SHP77 (cell line): ENCODE results near the gene DAPK1.

Experiments used
- DNase-seq, 2 experiments: peaks; one replicate each; lab custom pipeline; 2025; lab: John Stamatoyannopoulos, UW

Gene DAPK1

DNA sequence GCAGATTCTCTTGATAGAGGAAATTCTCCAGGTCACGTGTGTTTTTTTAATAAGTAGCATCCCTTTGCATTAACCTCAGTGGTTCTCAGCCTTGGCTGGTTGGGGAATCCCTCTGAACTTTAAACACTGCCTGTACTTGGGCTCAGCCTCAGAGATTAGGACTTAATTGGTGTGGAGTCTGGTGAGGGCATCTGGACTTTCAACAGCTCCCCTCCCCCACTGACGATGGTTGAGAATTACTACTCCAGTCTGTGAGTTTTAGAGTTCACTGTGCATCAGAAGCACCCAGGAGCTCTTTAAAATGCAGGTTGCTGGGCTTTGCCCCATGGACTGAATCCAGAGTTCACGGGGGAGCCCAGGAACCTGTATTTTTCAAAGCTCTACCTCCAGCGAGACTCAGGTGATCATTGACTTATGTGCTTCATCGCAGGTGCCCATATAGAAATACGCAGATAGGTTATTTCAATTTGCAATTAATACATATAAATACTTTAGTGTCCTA, 71.4 kb downstream of the DAPK1 start:
- DNase-seq = no peak

DNA sequence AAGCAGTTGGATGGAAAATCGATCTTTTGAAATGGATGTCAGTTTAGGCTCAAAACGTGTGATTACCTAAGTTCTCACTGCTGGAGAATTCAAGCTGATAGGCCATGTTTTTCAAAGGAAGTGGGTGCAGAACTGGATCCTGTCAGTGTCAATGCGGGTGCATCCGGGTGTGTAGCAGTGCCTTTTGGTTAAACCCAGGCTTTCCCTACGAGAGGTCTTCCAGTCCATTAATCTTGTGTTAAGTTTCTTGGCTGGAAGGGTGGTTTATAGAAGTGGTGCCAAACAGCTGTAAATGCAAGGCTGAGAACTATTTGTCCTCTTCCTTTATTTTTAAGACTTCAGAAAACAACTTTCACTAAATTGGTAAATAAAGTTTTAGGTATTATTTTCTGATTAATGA, 71.9 kb downstream of the DAPK1 start:
- no peak for DNase-seq

DNA sequence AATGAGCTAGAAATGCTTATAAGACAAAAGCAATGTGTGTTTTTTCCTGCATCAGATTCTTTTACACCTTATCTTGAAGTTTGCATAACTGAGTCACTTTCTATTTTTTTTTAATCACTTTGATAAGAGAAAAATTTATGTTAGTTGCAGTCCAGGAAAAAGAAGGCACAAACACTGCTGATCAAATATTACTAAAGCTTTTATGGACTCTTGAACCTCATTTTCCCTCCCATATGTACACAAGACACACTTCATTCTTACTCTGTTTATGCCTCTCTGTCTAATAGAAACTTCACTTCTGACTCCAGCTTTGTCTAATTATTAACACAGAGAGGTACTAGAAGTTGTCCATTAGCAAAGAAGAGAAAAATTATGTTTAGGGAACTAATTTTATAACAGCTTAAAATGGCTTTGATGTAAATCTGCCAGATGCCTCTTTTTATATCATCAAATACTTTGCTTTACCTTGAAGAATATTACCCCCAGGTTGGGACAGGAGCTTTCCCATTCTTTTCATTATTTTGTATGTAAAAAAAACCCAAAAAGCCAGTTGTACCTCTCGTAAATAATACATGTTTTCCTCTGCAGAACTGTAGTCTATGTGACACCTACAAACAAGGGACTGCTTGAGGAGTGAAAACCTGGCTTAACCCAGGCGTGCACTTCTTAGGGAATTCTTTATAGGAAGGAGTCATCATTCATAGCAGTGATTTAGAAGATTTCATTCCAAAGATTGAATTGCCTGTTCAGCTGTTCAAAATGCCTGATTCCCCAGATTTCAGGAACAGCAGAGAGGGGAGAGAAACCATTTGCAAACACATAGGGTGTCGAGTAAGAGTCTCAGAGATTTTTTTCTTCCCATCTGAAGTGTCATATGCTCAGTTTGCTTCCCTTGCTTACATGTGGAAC, 72.6 kb downstream of the DAPK1 start:
- DNase-seq = no peak

DNA sequence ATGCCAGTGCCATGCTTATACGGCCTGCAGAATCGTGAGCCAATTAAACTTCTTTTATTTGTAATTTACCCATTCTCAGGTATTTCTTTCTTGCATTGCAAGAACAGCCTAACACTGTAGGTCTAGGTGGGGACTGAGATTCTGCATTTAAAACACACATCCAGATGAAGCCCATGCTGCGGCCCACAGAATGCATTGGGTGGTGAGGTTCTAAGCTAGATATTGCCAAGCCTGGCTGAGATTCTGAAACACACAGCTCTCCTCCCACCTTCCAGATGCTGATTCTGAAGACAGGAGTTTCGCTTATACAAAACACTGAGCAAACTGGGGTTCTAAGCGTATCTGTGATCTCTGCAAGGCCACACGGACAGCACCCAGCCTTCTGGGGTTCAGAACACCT, 75.1 kb downstream of the DAPK1 start:
- DNase-seq = no peak

DNA sequence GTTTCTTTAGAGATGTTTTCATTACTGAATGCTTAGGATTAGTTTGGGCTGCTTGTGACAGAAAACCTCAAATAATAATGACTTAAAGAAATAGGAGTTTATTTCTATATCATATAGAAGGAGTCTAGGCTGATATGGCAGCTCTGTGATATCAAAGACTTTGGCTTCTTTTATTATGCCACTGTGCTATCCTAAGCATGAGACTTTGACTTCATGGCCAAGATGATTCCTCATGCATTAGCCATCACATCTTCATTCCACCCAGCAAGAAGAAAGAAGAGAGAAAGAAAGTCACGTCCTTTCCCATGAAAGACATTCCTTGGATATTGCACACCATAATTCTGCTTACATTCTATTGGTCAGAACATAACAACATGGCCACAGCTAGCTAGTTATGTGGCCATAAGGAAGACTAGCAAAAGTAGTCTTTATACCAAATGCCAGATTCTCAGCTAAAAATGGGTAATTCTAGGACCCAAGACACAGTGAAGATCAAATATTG, 76.2 kb downstream of the DAPK1 start:
- no peak for DNase-seq

DNA sequence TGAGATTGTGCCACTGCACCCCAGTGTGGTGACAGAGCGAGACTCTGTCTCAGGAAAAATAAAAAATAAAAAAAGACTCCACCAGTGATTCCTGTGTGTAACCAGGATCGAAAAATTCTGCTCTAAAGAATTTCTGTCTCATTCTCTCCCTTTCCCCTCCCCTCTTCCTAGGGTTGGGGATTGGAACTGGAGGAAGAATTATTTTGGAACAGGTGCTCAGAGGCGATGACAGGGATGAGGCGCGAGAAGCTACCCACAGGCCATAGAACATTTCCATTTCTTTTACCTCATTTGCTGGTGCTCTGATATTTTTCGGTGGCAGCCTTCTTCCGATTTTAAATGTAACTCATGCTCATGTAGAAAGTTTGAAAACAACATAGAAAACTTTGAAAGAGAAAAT, 80.1 kb downstream of the DAPK1 start:
- no peak for DNase-seq

DNA sequence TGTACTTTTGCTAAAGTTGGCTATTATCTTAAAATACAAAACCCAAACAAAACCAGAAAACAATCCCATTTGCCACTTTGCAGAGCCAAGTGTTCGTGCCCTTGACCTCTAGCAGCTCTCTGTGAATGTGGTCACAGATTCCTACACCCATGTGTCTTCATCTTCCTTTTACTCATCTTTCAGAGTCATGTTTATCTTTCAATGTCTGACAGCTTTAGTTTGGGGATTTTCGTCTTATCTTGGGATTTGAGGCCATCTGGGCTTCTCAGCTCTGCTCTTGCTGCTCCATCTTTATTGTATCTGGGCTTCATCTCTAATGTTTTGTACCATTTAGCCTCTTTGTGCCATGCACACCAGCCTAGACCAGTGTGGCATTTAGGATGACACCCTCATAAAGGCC, 81.0 kb downstream of the DAPK1 start:
- no peak for DNase-seq

DNA sequence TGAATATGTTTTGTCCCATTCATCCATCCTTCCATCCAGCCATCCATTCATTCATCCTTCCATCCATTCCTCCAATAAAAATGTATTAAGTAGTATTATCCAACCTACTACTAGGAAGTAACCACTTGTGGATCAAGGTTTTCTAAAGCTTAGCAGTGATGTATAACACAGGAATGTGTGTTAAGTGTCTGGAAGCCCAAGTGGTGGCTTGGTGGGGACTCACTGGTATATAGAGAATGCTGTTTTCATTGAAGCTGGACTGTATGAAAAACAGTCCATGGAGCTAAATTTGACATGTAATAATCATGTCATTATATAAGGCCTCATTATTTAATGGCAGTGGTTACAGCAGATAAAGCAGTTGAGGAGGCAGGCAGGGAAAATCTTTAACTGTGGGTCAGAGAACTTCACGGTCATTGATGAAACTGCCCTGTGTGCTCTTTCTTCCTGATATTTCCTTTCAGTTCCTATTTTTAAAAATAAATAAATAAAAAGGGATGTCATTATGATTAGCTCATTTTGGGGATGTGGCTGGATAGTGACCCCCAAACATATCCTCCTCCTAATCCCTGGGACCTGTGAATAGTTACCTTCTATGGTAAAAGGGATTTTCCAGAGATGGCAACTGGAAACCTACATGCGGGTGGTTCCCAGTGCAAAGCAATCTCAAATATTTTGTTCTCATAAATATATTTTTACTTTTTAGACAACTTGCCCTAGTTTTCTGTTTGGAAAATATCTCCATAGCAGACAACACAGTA, 82.3 kb downstream of the DAPK1 start:
- DNase-seq = no peak

DNA sequence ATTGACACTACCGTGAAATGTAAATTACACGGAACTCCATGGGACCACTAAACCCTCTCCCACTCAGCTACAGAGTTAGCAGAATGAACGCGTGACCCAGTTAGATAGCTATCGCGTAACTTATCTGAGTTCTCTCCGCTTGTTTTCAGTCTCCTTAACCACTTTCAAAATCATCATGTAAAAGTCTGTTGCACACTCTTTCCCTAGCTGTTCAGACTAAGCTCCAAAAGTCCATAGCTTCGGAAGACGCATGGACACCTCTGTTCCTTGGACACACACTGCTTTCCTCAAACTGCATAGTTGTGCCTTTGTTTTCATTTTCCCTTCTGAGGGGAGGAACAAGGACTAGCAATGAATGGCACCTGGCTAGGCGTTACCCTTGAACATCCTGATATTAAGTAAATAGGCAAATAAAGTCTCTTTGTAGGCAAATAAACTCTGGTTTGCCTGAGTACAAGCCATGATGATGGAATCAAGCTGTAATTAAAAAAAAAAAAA, 83.3 kb downstream of the DAPK1 start:
- no peak for DNase-seq

DNA sequence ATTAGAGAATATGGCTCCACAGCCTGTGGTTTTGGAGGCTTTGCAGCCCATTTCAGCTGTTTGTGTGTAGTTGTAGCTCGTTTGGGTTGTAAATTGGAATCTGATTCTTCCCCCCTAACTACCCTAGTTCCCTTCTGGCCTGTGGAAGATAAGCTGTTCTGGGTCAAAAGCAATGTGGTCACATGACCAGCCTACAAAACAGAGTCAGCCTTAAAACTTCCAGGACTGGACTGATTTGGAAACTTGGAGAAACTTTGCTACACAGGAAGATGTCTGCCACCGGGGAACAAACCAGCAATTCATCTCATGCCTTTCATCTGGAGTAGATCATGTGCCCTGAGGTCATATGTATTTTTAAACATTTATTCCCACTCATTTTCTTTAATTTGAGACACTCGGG, 83.8 kb downstream of the DAPK1 start:
- DNase-seq = no peak

DNA sequence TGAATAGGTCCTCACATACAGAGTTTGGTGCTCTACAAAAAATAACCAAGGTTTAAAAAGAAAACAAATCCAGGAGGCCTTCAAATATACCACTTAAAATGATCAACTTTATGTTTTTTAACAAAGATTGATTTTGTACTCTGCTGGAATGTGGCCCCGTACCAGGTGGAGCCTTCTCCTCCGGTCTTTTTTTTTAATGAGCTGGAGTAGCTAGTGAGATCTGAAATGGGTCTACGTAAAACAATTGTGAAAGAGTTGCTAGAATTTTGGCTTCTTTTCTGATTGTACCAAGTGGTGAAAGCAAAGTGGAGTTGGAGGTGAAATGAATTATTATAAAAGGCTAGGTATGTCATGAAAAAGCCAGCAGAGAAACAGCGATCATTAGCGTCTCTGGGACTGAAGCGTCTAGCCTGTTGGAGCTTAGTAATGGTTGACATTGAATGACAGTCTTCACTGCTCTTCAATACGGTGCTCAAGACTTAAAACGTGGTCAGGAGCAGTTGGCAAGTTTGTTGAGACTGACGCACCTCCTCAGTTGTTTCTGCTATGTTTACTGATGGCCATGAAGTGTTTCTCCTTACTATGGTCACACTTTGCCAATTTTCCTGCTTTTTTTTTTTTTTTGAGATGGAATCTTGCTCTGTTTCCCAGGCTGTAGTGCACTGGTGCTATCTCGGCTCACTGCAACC, 84.4 kb downstream of the DAPK1 start:
- no peak for DNase-seq

DNA sequence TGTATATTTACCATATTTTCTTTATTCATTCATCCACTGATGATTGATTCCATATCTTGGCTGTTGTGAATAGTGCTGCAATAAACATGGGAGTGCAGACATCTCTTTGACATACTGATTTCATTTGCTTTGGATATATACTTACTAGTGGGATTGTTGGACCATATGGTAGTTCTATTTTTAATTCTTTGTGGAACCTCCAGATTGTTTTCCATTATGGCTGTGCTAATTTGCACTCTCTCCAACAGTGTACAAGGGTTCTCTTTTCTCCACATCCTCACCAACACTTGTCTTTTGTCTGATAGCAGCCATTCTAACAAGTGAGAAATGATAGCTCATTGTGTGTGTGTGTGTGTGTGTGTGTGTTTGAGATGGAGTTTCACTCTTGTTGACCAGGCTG, 86.7 kb downstream of the DAPK1 start:
- DNase-seq = no peak

DNA sequence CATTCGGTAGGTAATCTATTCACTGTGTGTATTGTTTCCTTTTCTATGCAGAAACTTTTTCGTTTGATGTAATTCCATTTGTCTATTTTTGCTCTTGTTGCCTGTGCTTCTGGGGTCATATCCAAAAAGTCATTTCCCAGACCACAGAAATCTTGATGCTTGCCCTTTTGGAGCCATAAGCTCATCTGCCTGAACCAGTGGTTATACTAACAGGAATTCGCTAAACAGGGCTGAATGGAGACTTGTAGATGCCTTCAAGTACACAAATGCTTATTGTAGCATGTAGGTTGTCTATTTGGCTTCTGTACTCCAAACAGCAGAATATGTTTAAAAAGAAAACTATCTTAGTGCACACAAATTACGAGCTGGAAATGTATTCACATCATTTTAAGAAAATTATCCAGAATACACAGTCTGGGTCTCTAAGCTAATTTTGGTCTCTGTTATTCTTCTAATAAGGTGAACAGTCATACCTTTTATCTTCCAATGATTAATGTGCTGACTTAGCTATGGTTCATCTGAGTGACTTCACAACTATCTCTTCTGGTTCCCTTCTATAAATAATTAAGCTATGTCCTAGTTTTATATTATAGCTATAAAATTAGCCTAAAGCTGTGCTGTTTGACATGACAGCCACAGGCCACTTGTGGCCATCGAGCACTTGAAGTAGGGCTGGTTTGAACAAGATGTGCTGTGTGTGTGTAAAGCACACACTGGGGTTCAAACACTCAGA, 87.6 kb downstream of the DAPK1 start:
- DNase-seq = no peak

DNA sequence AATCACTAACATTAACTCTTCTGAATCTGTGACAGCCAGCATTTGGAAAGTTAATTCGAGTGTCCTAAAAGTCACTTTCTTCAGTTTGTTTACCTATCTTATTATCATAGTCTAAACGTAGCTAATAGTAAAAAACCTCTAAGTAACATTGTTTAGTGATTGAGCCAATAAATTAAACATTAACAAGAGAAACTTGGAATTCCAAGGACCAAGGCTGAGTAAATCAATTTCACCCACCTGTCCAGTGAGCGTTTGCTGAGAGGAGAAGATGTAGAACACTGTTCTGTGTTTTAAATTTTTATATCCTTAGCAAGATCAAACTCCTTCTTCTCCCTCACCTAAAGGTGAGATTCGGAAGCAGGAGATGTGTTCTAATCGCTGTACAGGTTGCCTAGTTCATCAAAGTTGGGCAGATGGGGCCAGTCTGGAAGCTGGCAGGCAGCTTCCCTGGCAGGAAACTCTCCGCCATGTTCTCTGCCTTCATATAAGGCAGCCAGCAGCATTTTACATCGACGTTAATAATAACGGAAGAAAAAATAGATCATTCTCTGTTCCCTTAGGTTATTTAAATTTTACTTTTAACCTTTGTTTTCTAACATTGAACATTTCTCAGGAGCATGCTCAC, 89.2 kb downstream of the DAPK1 start:
- no peak for DNase-seq

DNA sequence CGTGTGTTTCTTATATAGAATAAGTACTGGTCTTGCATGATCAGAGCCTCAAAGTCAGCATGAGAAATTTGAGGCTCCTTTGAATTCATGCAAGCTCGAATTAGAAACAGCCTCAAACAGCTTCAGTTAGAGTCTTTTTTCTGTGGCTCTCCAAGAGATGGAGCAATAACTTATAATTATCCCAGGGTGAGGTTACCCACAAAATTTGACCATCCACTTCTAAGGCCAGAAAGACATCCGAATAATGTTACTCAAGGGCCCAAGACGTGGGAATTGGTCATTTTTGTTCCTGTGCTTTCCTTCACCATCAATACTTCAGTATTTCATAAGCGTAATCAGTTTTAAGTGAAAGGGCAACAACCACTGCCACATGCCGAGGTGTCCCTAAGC, 89.7 kb downstream of the DAPK1 start:
- no peak for DNase-seq

DNA sequence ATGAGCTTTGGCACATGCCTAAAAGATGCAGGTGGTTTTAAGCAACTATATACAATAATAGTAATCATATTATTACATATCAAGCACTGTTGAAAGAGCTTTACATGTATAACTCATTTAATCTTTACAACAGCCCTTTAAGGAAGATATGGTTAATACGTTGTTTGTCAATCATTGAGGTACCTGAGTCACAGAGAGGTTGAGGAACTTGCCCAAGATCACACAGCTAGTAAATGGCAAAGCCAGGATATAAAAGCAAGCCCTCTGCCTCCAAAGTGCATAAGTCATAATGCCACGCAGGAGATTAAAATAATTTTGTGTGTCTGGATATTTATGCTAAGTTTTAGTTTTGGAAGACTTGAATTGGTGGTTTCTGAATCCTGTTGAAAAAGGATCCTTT, 90.2 kb downstream of the DAPK1 start:
- DNase-seq = no peak

DNA sequence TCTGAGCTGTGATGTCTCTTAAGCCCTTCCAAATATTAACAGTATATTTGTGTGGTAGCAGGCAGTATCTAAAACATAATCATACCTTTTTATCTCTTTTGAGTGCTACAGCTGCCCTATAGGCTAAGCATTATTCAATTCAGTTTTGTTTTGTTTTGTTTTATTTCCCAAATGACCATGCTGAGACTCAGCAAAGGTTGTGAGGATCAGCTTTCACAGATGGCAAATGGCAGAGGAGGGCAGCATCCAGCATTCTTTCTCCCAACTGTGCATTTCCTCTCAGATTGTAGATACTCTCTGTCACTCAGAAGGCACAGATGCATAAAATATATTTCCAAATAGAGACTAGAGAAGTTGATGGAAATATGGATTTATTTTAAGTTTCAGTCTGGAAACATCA, 90.7 kb downstream of the DAPK1 start:
- DNase-seq = no peak

DNA sequence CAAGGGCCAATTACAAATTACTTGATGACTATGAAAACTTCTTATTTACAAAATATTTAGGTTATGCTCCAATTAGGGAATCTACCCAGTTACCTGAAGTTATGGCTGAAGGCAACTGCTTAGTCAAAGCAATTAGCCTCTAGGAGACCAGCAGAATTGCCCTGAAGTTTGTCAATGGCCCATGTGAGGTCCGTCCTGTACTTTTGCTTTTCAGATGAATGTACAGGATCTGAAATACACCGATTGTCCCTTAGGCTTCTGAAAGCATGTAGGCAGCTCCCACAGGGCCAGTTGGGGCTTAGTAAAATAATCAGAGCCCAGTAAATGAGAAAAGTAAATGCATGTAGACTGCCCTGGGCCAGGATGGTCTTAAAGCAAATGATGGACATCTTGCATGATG, 93.3 kb downstream of the DAPK1 start:
- no peak for DNase-seq

DNA sequence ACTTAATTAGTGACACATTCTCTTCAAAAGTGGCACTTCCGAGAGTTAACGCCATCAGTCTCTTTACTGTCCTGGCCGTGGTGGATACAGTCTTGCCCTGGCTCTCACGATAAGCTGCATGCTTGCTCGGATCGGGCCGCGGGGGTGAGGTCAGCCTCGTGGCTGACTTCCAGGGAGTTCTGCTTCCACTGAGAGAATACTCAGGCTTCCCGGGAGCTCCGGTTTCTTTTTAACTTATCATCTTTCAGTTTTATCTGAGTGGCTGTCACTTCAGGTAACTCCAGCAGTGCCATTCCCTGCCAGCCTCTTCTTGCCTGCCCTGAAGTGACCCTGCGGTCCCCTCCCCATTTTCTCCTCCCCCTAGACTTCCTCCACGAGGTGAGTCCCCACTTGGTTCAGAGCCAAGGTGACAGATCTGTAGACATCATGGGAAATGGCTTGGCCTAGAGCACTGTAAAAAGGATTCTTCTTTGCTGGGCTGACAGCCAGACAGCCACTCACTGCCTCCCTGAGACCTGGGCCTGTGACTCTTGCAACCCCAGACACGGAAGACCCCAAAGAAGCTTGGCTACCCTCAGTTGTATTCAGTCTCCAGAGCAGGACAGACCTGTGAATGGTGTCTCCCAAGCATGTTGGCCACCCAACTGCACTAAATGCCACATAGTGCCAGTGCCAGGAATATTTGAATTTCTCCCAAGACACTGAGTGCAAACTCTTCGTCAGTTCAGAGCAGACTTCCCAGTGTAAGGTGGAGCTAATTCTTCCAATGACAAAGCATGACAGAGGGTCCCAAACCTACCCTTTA, 95.1 kb downstream of the DAPK1 start:
- DNase-seq = no peak

DNA sequence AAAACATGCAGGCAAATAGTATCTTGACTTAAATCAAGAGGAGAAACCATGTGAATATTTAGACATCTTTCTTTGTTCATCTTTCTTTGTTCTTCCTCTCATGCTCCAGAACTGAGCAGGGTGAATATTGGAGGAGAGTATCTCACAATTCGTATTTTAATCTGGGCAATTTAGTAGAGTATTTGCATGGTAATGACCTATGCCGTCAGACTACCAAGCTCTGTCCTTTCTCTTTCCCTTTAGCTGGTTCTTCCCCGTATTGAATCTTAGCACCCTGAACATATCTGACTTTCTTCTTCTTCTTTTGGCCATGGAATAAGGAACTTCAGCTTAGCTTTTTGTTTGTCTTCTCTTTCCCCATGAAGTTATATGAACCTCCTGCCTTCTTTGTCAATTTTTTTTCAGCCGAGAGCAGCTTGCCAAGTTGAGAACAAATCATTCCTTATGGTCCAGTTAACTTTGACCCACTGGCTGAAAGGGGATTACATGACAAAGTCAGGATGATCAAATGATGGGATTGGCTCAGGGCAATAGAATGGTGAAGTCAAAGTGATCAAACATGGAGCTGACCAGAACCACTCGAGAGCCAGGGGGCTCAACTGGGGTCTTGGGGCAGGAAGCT, 95.8 kb downstream of the DAPK1 start:
- no peak for DNase-seq
